ENCODE measurements around the gene ARID2. TPM values are rescaled to one million over a fixed set of nuclear protein-coding genes. Genes with fewer than 3 reads are reported as not detected.

The ARID2 gene
- total and polyA plus RNA-seq, 10 of the 15 experiments (the other 5 are each of a cell fraction or from before 2014, with no cell fraction given), result 9.2 to 29.8 (median 20.3) TPM

GRCh38 chr12:45728630-45729232 is 775 bp upstream of the ARID2 start (continued):
- TF ChIP-seq E2F8 (IDR thresholded peaks at IDR 0.05; ENCODE audit: low read depth, partially characterized antibody) (no peak), BCLAF1 (IDR thresholded peaks at IDR 0.05) (no peak), CEBPZ (IDR thresholded peaks at IDR 0.05; ENCODE audit: low read depth, low read length) (no peak), SMAD5 (IDR thresholded peaks at IDR 0.05; ENCODE audit: low read depth) (peak; percentile 91), SREBF1 (IDR thresholded peaks at IDR 0.05; ENCODE audit: low read length) (no peak), NRF1 (conservative IDR thresholded peaks at IDR 0.05; ENCODE audit: low read depth, low read length) (no peak), TBL1XR1 (IDR thresholded peaks at IDR 0.05; ENCODE audit: low read depth, low read length) (peak; percentile 39; the same call in 1 of the 2 replicates), SREBF2 (IDR thresholded peaks at IDR 0.05; ENCODE audit: low read length) (no peak), IRF5 (IDR thresholded peaks at IDR 0.05; ENCODE audit: borderline replicate concordance) (no peak), ZNF207 (IDR thresholded peaks at IDR 0.05; ENCODE audit: borderline replicate concordance) (peak; percentile 83; the same call in 1 of the 2 replicates), CHD4 (IDR thresholded peaks at IDR 0.05) (no peak), ZNF24 (IDR thresholded peaks at IDR 0.05) (0 out of 2 replicates have a peak, but pooled peaks have one; percentile 56), MEF2A (IDR thresholded peaks at IDR 0.05; ENCODE audit: insufficient read depth, low read depth, low read length) (peak; percentile 68; the same call in 1 of the 2 replicates), ZNF592 (IDR thresholded peaks at IDR 0.05) (peak; percentile 47; the same call in 1 of the 2 replicates), WRNIP1 (IDR thresholded peaks at IDR 0.05; ENCODE audit: borderline replicate concordance, low read depth, low read length) (peak; percentile 56; the same call in 1 of the 2 replicates)
